NCI-H524 treated with DMSO at 0.1 percent for 48 hours (cell line): ENCODE results near the gene MED29.

Source experiments
- DNase-seq: peaks from one replicate; lab custom pipeline; 2025; lab: John Stamatoyannopoulos, UW

Gene MED29

DNA sequence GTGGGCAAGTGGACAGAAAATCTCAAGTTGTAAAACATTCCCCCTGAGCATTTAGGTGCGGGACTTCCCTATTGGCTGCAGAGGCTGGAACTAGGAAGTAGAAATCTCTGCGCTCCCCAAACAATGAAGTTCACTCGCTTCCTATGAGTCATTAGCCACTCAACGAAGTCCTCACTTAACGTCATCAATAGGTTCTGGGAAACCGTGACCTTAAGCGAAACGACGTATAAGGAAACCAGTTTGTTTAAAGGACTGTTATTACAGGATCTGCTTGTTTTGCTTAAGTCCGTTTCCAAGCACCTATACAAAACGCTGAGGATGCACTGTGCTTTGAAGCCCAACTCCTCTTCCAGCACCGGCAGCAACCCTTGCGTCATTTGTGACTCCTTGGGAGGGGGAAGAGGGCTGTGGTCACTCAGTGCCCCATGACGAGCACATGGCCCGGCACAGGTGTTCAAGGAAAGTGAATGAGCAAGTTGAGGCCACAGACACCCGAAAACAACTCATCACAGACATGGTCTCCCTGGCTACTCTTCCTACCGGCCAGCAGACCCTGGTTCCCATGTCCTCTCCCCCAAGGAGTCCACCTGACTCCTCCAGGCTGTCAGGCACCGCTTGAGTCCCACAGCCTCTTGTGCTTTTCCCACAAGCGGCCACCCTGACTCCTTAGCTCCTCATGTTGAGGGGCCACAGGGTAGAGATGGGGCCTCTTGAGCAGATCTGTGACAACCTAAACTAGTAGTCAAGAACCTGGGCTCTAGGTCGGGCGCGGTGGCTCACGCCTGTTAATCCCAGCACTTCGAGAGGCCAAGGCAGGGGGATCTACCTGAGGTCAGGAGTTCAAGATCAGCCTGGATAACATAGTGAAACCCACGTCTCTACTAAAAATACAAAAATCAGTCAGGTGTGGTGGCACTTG, 39.8 kb downstream of the MED29 start:
- no peak for DNase-seq

DNA sequence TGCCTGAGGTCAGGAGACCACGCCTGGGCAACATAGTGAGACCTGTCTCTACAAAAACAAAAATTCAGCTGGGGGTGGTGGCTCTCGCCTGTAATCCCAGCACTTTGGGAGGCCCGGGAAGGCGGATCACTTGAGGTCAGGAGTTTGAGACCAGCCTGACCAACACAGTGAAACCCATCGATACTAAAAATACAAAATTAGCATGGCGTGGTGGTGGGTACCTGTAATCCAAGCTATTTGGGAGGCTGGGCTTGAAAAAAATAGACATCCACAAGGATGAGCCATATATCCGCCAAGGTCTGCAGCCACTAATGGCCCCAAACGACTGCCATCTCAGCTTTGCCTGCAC, 41.5 kb downstream of the MED29 start:
- DNase-seq: no peak

DNA sequence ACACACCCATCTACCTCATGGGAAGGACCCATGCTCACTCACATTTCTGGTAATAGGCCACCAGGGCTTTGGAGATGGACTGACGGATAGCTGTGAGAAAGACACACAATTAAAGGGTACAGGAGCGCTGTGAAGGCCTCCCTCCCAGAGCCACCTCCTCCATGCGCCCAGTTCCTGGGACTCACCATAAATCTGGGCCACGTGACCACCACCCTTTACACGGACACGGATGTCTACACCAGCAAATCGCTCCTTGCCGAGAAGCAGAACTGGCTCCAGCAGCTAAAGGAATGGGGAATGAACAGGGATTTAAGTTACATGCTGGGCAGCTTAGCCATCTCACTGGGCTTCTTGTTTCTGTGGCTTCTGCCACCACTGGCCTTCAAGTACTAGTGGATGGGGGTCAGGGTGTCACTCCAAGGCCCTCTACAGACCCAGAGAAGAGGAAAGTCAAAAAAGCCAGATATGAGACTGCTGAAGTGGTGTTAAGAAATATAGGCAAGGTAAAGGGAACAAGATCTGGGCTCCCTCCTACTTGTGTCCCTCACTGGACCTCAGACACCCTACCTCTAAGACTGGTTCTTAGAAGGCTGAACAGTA, 42.4 kb downstream of the MED29 start:
- DNase-seq: no peak

DNA sequence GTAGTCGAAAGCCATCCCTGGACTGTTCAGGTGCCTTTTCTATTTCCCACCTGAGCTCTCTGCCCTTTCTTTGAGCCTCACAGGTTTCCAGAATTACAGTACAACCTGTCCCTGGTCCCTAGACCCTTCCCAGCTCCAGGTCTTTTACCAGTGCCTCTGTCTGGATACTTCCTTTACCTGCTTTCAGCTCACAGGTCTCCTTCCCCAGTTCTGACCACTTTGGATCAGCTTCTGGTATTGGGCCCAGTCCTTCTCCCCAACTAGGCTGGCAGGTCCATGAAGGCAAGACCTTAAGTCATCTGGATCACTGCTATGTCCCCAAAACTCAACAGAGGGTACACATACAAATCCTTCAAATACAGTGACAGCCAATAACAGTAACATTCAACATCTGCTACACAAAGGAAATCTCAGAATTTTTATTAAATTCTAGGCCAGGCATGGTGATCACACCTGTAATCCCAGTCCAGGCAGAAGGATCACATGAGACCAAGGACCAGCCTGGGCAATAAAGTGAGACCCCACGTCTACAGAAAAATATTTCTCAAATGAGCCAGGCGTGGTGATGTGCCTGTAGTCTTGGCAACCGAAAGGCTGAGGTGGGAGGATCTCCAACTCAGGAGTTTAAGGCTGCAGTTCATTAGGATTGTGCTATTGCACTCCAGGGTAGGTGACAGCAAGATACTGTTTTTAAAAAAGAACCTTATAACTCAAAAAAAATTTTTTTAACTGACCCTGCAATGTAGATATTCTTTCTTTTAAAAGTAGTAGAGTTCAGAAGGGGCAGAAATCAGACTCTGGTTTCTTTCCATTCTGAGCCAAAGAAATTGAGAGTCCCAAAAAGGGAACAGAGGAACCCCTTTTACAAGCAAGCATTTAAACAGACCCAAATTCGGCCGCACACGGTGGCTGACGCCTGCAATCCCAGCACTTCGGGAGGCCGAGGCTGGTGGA, 43.2 kb downstream of the MED29 start:
- no peak for DNase-seq

DNA sequence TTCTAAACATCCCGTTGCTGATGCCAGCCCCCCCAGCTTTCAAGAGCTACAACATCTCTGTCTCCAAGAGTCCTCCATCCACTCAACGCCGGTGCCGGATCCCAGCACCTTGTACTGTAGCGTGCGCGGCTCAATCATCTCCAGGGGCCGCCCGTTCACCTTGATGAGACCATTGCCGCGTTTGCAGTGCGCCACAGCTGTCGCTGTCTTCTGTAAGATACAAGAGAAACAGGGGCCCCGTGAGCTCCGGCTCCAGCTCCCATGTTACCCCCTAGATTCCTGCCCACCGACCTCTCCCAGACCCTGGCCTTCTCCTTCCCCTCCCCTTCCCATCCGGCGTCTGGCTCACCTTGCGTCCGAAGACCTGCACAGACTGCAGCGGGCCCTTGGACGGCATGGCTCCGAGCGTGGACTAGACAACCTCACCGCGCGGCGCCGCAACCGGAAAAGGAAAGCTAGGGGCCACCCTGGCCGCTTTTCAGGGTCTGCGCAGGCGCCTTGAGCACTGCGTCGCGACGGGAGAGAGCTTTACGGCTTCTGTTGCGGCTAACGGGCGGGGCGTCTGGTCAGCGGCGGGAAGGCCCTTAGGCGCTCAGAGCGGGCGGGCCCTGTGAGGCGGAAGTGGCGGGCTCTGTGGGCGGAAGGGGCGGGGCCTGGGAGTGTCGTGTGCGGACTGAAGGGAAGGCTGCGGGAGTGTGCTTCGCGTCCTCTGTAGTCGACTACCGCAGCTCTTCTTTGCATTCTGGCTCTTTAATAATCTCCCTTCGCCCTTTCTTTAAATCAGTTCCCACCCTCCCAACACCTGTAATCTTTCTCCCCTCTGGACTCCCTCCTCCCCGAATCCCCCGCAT, 44.5 kb downstream of the MED29 start, which contains the start of gene RPS16:
RPS16 (minus strand) TSS at position 451 of the 851 bp plus-strand sequence; CDS start at position 397, 54 bp downstream.
- DNase-seq: peak; percentile 94

DNA sequence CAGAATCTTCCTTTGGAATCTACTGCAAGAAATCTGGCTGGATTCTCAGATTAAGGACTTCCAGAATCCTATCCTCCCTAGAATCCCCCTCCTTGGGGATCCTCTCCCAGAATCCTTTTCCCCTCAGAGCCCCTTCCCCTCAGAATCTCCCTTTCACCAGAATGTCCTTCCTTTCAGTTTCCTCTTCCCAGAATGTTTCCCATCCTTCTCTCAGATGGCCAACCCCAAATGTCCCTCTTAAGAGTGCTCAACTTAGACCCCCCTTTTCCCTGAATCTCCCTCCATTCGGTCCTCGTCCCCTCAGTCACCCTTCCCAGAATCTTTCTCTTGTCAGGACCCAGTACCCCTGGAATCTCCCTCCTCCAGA, 45.2 kb downstream of the MED29 start:
- DNase-seq: no peak

DNA sequence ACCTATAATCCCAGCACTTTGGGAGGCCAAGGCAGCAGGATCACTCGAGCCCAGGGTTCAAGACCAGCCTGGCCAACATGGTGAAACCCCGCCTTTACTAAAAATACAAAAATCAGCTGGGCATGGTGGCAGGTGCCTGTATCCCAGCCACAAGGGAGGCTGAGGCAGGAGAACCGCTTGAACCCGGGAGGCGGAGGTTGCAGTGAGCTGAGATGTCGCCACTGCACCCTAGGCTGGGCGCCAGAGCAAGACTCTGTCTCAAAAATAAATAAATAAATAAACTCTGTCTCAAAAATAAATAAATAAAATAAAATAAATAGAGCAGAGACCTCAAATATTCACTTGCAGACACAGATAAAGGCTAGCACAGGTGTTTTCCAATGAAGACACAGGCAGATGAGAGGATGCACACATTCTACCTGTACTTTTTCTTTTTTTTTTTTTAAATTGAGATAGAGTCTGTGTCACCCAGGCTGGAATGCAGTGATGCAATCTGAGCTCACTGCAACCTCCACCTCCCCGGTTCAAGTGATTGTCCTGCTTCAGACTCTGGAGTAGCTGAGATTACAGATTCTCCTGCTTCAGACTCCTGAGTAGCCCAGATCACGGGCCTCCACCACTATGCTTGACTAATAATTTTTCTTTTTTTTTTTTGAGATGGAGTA, 47.2 kb downstream of the MED29 start:
- no peak for DNase-seq

DNA sequence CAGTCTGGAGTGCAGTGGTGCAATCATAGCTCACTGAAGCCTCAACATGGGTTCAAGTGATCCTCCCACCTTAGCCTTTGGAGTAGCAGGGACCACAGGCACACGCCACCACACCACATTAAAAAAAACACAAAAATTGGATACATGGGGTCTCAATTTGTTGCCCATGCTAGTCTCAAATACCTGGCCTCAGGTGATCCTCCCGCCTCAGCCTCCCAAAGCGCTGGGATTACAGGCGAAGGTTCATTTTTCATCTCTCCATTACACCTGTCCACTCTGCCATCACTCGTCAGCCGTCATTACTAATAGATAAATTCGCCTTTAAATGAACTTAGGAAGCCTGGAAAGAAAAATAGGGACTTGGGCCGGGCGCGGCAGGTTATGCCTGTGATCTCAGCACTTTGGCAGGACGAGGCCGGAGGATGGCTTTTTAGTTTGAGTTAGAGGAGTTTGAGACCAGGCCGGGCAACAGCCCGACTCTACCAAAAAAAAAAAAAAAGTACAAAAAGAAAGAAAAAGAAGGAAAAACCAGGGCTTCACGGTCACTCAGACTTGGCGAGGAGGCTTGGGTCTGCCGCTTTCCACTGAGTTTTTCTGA, 53.5 kb downstream of the MED29 start:
- DNase-seq: no peak

DNA sequence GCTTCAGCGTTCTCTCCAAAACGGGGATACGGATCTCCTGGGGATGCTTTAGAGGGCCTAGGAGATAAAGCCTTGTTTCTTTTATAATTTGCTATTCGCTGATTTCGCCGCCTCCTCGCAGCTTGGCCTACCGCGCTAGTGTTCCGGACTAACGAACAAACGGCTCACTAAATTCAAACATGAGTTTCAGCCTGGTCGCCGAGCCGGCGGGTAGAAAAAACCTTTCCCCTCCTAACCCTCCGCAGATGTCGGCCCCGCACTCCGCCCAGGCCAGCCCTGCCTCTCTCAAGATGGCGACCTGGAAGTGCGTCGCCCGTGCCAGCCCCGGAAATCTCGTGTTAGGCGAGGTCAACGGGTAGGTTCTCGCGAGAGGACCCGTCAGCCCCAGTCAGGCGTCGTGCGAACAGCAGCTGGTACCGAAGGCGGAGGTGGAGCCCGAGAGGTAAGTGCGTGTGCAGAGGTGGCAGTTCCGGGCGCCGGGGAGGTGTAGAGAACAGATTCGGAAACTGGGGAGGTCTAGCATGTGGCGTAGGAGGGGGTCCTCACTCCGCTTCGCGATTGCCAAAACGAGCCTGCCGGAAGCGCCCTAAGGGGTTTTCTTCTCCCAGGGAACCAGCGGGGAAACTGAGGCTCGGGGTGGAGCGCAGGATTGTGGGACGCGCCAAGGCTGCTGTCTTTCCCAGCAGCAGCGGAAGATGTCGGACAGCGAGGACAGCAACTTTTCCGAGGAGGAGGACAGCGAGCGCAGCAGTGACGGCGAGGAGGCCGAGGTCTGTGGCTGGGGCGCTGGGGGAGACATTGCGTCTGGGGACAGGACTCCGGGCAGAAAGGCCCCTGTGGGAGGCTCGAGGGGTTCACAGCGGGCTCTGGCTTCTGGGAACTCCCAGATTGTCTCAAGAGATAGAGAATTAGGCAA, 54.3 kb downstream of the MED29 start, which contains the start of gene SUPT5H:
SUPT5H (plus strand) TSS at position 387 of the 916 bp plus-strand sequence; CDS start at position 696, 309 bp downstream.
- peak; percentile 86 for DNase-seq

DNA sequence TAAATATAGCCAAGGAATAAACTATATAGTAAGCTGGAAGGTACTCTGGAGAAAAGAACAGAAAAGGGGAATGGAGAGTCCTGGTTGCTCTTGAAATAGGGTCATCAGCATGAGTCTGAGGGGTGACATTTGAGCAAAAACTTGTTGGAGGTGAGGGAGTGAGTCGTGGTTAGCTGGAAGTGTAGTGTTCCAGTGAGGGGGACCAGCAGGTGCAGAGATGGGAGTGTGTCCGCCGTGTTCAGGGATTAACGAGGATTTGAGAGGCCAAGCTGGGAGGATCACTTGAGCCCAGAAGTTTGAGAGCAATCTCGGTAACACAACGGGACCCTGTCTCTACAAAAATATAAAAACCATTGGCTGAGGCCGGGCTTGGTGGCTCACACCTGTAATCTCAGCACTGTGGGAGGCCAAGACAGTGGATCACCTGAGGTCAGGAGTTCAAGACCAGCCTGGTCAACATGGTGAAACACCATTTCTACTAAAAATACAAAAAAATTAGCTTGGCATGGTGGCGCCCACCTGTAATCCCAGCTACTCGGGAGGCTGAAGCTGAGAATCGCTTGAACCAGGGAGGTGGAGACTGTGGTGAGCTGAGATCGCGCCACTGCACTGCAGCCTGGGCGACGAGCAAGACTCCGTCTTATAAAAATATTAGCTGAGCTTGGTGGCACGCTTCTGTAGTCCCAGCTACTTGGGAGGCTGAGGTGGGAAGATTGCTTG, 55.3 kb downstream of the MED29 start:
- DNase-seq: no peak

DNA sequence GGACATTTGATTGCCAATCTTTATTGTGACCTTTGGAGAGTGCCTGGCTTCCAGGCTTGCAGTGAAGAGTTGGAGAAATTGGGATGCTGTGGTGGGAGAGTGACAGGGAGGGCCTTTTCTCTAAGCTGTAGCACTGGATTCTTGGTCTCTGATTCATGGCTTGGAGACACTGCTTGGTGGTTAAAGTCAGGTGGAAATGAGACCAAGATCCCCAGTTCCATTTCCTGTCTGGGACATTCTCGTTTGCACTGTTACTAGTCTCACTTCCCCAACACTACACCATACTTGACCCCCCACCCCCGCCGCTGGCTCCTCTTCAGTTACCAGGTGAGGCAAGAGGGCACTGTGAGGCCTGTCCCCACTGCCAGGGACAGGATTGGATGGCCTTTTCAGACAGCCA, 57.1 kb downstream of the MED29 start:
- DNase-seq: no peak

DNA sequence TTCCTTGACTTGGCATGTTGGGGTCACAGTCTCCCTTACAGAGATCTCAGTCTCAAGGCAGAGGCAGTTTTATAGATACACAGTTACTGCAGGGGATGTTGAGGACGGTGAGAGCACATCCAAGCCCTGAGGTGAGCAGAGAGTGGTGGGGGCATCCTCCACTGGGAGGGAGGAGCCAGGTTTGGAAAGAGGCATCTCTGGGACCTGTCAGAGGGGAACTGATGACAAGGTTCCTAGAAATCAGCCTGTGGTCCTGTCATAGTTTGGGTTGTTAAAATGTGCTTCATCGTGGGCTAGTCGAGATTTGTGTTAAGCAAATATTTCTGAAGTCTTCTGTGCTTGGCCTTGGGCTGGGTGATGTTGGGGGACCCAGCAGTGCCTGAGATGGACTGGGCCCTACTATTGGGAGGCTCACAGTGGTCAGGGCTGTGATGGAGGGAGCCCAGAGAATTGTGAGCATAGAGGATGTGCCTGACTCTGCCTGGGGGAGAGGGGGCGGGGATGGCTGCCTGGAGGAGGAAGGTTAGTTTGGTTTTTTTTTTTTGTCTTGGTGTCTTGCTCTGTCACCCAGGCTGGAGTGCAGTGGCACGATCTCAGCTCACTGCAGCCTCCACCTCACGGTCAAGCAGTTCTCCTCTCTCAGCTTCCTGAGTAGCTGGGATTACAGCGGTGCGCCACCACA, 58.1 kb downstream of the MED29 start:
- DNase-seq: no peak
